Upper lobe of left lung (tissue), 4 donors: ENCODE data around the gene GABRR3.

Experiments
- EP300 ChIP-seq, 4 donors: sonication (generic); formaldehyde crosslinking; IDR thresholded peaks; one replicate each; pipeline ENCODE4 v1.5.1; 2017; ENCODE audit warnings: antibody characterized with exemption in 4 of 4, control low read depth in 2 of 4
- POLR2A ChIP-seq, 4 donors: fragments of 450-650 bp; IDR thresholded peaks; one replicate each; pipeline ENCODE4 v1.5.1; 2016 to 2017; ENCODE audit warnings: antibody characterized with exemption in 4 of 4, mild to moderate bottlenecking in 2 of 4
- POLR2AphosphoS5 ChIP-seq, 2 donors: sonication (generic); formaldehyde crosslinking; IDR thresholded peaks; one replicate each; pipeline ENCODE4 v1.5.1; 2017; ENCODE audit warnings: antibody characterized with exemption in 2 of 2
- TF ChIP-seq, protein P1 (sequence below), 6 experiments: fragments of 450-650 bp in 4 of 6; fragments of 200-600 bp in 2 of 6; sonication (generic) in 2 of 6; IDR thresholded peaks; one replicate each; pipeline ENCODE4 v1.5.1; 2016 to 2019; ENCODE audit warnings: antibody characterized with exemption in 6 of 6

DNA sequence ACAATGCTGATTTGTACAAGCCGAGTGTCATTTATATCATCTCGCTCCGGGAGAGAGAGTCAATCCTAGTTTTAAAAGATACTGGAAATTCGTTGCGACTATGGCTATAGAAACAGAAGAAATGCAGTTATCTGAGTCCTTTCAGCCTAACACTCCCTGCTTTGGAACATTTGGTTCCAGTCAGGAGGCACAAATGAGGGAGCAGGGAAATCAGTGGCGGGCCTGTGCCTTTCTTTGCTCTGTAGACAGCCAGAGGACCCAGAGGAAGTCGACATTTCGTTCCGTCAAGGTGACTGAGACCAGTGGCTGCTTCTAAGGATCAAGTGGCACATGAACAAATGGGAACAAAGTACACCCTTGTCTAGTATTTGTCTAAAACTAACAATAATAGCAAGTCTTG, 62.1 kb downstream of the GABRR3 start:
- TF ChIP-seq, protein P1, sequence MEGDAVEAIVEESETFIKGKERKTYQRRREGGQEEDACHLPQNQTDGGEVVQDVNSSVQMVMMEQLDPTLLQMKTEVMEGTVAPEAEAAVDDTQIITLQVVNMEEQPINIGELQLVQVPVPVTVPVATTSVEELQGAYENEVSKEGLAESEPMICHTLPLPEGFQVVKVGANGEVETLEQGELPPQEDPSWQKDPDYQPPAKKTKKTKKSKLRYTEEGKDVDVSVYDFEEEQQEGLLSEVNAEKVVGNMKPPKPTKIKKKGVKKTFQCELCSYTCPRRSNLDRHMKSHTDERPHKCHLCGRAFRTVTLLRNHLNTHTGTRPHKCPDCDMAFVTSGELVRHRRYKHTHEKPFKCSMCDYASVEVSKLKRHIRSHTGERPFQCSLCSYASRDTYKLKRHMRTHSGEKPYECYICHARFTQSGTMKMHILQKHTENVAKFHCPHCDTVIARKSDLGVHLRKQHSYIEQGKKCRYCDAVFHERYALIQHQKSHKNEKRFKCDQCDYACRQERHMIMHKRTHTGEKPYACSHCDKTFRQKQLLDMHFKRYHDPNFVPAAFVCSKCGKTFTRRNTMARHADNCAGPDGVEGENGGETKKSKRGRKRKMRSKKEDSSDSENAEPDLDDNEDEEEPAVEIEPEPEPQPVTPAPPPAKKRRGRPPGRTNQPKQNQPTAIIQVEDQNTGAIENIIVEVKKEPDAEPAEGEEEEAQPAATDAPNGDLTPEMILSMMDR (IDR thresholded peaks at IDR 0.05) = no peak
- TF ChIP-seq POLR2A (IDR thresholded peaks at IDR 0.05) (no peak), POLR2AphosphoS5 (IDR thresholded peaks at IDR 0.05) (no peak), EP300 (IDR thresholded peaks at IDR 0.05) (no peak)
